Prostate gland (tissue), 2 donors: ENCODE measurements around the gene RGS9BP. TPM values are rescaled to one million over a fixed set of nuclear protein-coding genes. Genes with fewer than 3 reads are reported as not detected.
A peak's percentile ranks its signal among the peaks of the same experiment; 100 is the strongest.
"Not testable (repeated sequence)": the region's sequence is repeated elsewhere in the genome, so short reads cannot be mapped to it uniquely, and the experiment has no call there.

Experiments used
- DNase-seq: peaks from one replicate; pipeline ENCODE4 v3.0.0-alpha.2; 2019; ENCODE audit warnings: low spot score
- H3K27ac ChIP-seq, 2 donors: fragments of 200-600 bp; sonication (generic); 2 replicates each; pipeline ENCODE4 v1.5.1; 2017 to 2019
- H3K27me3 ChIP-seq: fragments of 200-600 bp; sonication (generic); replicated peaks from 2 replicates; pipeline ENCODE4 v1.5.1; 2019; ENCODE audit not compliant: insufficient read depth
- H3K36me3 ChIP-seq, 2 donors: fragments of 200-600 bp; sonication (generic); 1 replicate in 1 of 2; 2 replicates in 1 of 2; pipeline versions ENCODE4 v1.5.1 to v1.8.1; 2017 to 2019
- H3K4me1 ChIP-seq: fragments of 200-600 bp; sonication (generic); replicated peaks from 2 replicates; pipeline ENCODE4 v1.5.1; 2019
- H3K4me3 ChIP-seq, 2 donors: fragments of 200-600 bp; sonication (generic); 2 replicates each; pipeline ENCODE4 v1.5.1; 2017 to 2019
- H3K9me3 ChIP-seq: fragments of 200-600 bp; sonication (generic); 2 replicates; pipeline ENCODE4 v1.5.1; 2017
- POLR2A ChIP-seq: fragments of 450-650 bp; IDR thresholded peaks from one replicate; pipeline ENCODE4 v1.6.1; 2016; ENCODE audit warnings: antibody characterized with exemption, mild to moderate bottlenecking
- POLR2AphosphoS5 ChIP-seq: sonication (generic); formaldehyde crosslinking; IDR thresholded peaks from one replicate; pipeline ENCODE4 v1.6.1; 2017; ENCODE audit warnings: antibody characterized with exemption
- WGBS: methylation state at CpG from one replicate; pipeline ENCODE4 v1.1.5; 2018; 5-methylcytosine and 5-hydroxymethylcytosine counted together
- intact Hi-C: fragments of 100-400 bp; cut with DNase I; formaldehyde crosslinking; loops from one replicate; pipeline ENCODE4 v1.14.2; 2022
- total RNA-seq, 2 donors: library from RNA; depleted of rRNA; stranded (reverse); fragments of >200 nt; gene quantifications; one replicate each; pipeline ENCODE4 v1.1.0, GENCODE V29; 2016
- TF ChIP-seq, protein P1 (sequence below), 4 experiments: fragments of 200-600 bp in 2 of 4; fragments of 450-650 bp in 2 of 4; sonication (generic) in 2 of 4; IDR thresholded peaks; 1 replicate in 3 of 4; 2 replicates in 1 of 4; pipeline ENCODE4 v1.5.1; 2016 to 2019; ENCODE audit warnings: antibody characterized with exemption in 4 of 4, mild to moderate bottlenecking in 2 of 4, moderate library complexity in 2 of 4

RGS9BP gene
- total RNA-seq, 2 donors from 2014 or later, result 0.82 to 2.7 TPM

DNA sequence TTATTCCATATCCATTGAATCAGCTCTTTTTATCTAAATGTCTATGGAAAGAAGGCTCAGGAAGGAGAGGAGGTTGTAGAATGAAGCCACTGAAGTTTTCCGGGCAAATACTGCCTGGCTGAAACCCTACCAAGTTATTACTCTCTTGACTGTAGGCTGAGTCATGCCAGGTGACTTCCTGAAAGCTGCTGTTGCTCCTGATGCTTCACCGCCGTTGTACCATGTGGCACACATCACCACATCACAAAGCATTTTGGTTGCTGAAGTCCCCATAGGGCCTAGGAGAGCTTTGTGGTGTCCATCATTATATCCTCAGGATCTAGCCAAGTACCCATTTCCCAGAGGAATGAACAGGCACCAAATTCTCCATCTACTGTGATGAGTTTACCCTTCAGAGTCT lies 32.8 kb downstream of the RGS9BP start:
- TF ChIP-seq, protein P1, sequence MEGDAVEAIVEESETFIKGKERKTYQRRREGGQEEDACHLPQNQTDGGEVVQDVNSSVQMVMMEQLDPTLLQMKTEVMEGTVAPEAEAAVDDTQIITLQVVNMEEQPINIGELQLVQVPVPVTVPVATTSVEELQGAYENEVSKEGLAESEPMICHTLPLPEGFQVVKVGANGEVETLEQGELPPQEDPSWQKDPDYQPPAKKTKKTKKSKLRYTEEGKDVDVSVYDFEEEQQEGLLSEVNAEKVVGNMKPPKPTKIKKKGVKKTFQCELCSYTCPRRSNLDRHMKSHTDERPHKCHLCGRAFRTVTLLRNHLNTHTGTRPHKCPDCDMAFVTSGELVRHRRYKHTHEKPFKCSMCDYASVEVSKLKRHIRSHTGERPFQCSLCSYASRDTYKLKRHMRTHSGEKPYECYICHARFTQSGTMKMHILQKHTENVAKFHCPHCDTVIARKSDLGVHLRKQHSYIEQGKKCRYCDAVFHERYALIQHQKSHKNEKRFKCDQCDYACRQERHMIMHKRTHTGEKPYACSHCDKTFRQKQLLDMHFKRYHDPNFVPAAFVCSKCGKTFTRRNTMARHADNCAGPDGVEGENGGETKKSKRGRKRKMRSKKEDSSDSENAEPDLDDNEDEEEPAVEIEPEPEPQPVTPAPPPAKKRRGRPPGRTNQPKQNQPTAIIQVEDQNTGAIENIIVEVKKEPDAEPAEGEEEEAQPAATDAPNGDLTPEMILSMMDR (IDR thresholded peaks at IDR 0.05), result no peak
- TF ChIP-seq POLR2AphosphoS5, result no peak
- TF ChIP-seq POLR2A, result no peak
- Histone ChIP-seq H3K27me3 (no peaks in the 10 kb centered on the region), H3K4me3 (no peak overlapping the region), H3K36me3 (peaks cover 0 to 4% of the 10 kb centered on the region in 2 donors), H3K4me1 (no peaks in the 10 kb centered on the region), H3K27ac (no peak overlapping the region), H3K9me3 (no peaks in the 10 kb centered on the region)
- DNase-seq, result no peak
- 92% methylated on average over 3 of the region's 3 CpGs for WGBS
- intact Hi-C loops, result no loop called here

DNA sequence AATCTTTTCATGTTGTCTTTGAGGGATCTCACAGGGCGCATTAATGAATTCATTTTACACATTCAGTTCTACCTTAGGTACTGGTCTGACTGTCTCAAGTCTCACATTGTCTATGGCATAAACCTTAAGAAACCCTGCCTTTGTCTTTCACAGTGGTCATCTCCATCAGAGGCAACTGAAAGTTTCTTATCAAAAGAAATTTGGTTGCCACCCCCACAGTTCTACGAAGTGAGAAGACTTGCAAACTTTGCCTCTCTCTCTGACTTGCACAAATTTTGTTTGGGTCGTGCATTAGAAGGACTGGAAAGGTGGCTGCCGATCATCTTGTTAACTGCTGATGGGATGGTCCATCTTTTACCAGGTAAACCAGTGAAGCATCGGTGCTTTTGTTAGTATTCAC lies 33.4 kb downstream of the RGS9BP start:
- Histone ChIP-seq H3K36me3 (peaks cover 0 to 4% of the 10 kb centered on the region in 2 donors), H3K4me1 (no peaks in the 10 kb centered on the region), H3K4me3 (no peak overlapping the region), H3K9me3 (no peaks in the 10 kb centered on the region), H3K27me3 (no peaks in the 10 kb centered on the region), H3K27ac (no peak overlapping the region)
- TF ChIP-seq POLR2AphosphoS5, result no peak
- TF ChIP-seq, protein P1 (IDR thresholded peaks at IDR 0.05), result no peak
- no peak for TF ChIP-seq POLR2A
- intact Hi-C loops, result no loop called here
- DNase-seq, result no peak
- 93% methylated on average over 5 of the region's 5 CpGs for WGBS

DNA sequence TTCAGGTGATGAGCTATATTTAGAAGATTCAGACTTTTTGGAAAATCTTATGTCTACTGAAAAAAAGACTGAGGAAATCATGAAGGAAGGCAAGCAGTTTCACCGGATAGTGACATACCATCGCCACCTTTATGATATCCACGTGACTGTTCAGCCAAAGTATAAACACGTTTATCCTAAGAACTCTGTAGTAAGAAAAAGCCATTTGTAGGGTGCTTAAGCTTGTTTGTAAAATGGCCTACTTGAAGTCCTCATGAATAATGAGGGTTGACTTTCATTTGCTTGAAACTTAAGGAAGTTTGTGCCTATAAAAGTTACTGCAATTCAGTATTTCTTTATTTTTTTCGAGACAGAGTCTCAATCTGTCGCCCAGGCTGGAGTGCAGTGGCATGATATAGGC lies 36.1 kb downstream of the RGS9BP start:
- 87% methylated on average over 6 of the region's 6 CpGs for WGBS
- TF ChIP-seq, protein P1 (IDR thresholded peaks at IDR 0.05), result no peak
- TF ChIP-seq POLR2A, result no peak
- no peak for TF ChIP-seq POLR2AphosphoS5
- H3K27ac ChIP-seq, result no peak overlapping the region
- no peak overlapping the region for H3K4me3 ChIP-seq
- no peak for DNase-seq
- H3K27me3 ChIP-seq, result no peaks in the 10 kb centered on the region
- intact Hi-C loops, result no loop called here
- H3K4me1 ChIP-seq, result no peaks in the 10 kb centered on the region
- H3K36me3 ChIP-seq, result peaks cover 0 to 4% of the 10 kb centered on the region in 2 donors
- no peaks in the 10 kb centered on the region for H3K9me3 ChIP-seq

DNA sequence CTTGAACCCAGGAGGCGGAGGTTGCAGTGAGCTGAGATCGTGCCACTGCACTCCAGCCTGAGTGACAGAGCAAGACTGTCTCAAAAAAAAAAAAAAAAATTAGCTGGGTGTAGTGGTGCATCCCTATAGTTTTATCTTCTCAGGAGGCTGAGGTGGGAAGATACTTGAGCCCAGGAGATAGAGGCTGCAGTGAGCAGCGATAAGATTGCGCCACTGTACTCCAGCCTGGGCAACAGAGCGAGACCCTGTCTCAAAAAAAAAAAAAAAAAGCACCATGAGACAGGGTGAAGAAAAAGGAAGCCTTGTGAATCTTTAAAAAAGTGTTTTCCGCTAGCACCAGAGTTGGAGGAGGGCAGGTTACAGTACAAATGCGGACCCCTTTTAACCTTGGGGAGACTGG lies 40.6 kb downstream of the RGS9BP start:
- H3K27me3 ChIP-seq, H3K4me1 ChIP-seq, intact Hi-C loops, H3K4me3 ChIP-seq, H3K36me3 ChIP-seq, H3K9me3 ChIP-seq, DNase-seq, H3K27ac ChIP-seq: not testable (repeated sequence)
- WGBS, result 97% methylated on average over 7 of the region's 7 CpGs

DNA sequence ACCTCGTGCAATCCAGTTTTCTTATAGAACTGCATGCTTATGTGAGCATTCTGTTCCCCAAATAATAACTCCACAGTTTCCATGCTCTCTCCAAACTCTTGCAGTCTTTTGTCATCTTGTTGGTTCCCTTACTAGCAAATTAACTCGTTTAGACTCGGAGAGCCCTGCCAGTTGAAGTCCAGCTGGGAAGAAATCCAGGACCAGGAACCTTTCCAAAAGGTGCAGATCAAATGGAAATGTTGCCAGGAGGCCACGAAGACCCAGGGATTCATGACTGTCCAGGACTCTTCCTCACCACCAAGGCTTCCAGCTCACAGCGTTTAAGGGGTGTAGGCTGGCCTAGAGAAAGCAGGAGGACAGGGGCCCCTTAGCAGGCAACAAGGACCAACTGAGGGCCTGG lies 41.8 kb downstream of the RGS9BP start:
- no peak for DNase-seq
- 40% methylated on average over 5 of the region's 5 CpGs for WGBS
- H3K27me3 ChIP-seq, result no peaks in the 10 kb centered on the region
- intact Hi-C loops, result no loop called here
- peak overlapping the region in 1 of 2 donors; percentile 31 for H3K27ac ChIP-seq
- no peaks in the 10 kb centered on the region for H3K9me3 ChIP-seq
- H3K36me3 ChIP-seq, result peaks cover 0 to 2% of the 10 kb centered on the region in 2 donors
- no peaks in the 10 kb centered on the region for H3K4me1 ChIP-seq
- TF ChIP-seq, protein P1 (IDR thresholded peaks at IDR 0.05), result no peak
- TF ChIP-seq POLR2AphosphoS5 (no peak), POLR2A (no peak)
- H3K4me3 ChIP-seq, result no peak overlapping the region
